Neural cell (in vitro differentiated cells): ENCODE measurements around the gene SAMD8. TPM values are rescaled to one million over a fixed set of nuclear protein-coding genes. Genes with fewer than 3 reads are reported as not detected.

Experiments used
- H2AFZ ChIP-seq: fragments of 200-600, 300-800 bp; sonication (generic), shearing (Covaris generic); 2 replicates; pipeline ENCODE4 v1.6.0; 2014; ENCODE audit warnings: low read depth, mild to moderate bottlenecking, antibody characterized with exemption, low read length, moderate library complexity
- H3F3A ChIP-seq: fragments of 200-600 bp; shearing (Covaris generic); 2 replicates; pipeline ENCODE4 v1.6.1; 2016; ENCODE audit warnings: mild to moderate bottlenecking, moderate library complexity, mixed read lengths, antibody characterized with exemption, low read length; ENCODE audit not compliant: insufficient read depth, poor library complexity, severe bottlenecking
- H3K27ac ChIP-seq: fragments of 200-600, 300-800 bp; sonication (generic), shearing (Covaris generic); 2 replicates; pipeline ENCODE4 v1.5.1; 2014; ENCODE audit warnings: mild to moderate bottlenecking, low read length, moderate library complexity
- H3K27me3 ChIP-seq: fragments of 300-800, 200-600 bp; sonication (generic), shearing (Covaris generic); 2 replicates; pipeline ENCODE4 v1.6.0; 2014; ENCODE audit warnings: mild to moderate bottlenecking, low read depth, low read length, moderate library complexity; ENCODE audit not compliant: insufficient read depth
- H3K36me3 ChIP-seq: fragments of 300-800, 200-600 bp; sonication (generic), shearing (Covaris generic); 2 replicates; pipeline ENCODE4 v1.5.1; 2014; ENCODE audit warnings: mild to moderate bottlenecking, antibody characterized with exemption, low read length, moderate library complexity; ENCODE audit not compliant: insufficient read depth
- H3K4me2 ChIP-seq: fragments of 300-800, 200-600 bp; sonication (generic), shearing (Covaris generic); 2 replicates; pipeline ENCODE4 v1.6.0; 2014; ENCODE audit warnings: mild to moderate bottlenecking, low read length
- H3K4me3 ChIP-seq: fragments of 300-800, 200-600 bp; sonication (generic), shearing (Covaris generic); 2 replicates; pipeline ENCODE4 v1.5.1; 2014; ENCODE audit warnings: mild to moderate bottlenecking, low read length, moderate library complexity
- H3K79me2 ChIP-seq: fragments of 200-600 bp; shearing (Covaris generic); replicated peaks from 2 replicates; pipeline ENCODE4 v1.6.0; 2014; ENCODE audit warnings: mild to moderate bottlenecking, low read length, moderate library complexity; ENCODE audit not compliant: insufficient read depth
- H3K9ac ChIP-seq: fragments of 300-800, 200-600 bp; sonication (generic), shearing (Covaris generic); 2 replicates; pipeline ENCODE4 v1.6.1; 2016; ENCODE audit warnings: mild to moderate bottlenecking, low read length, mixed read lengths
- H3K9me2 ChIP-seq: fragments of 200-600 bp; shearing (Covaris generic); 2 replicates; pipeline ENCODE4 v1.6.1; 2016; ENCODE audit warnings: mild to moderate bottlenecking, low read length, mixed read lengths; ENCODE audit not compliant: insufficient read depth
- H3K9me3 ChIP-seq: fragments of 200-600, 300-800 bp; sonication (generic), shearing (Covaris generic); 2 replicates; pipeline ENCODE4 v1.6.1; 2016; ENCODE audit warnings: mild to moderate bottlenecking, mixed run types, low read length, moderate library complexity, mixed read lengths
- H4K20me1 ChIP-seq: fragments of 200-600 bp; shearing (Covaris generic); 2 replicates; pipeline ENCODE4 v1.6.1; 2016; ENCODE audit warnings: mild to moderate bottlenecking, mixed run types; ENCODE audit not compliant: insufficient read depth
- EP300 ChIP-seq: fragments of 450-650 bp; conservative IDR thresholded peaks from 2 replicates; pipeline ENCODE4 v1.6.1; 2014; ENCODE audit warnings: antibody characterized with exemption, mild to moderate bottlenecking, moderate library complexity; ENCODE audit not compliant: poor library complexity, severe bottlenecking
- EZH2 ChIP-seq: fragments of 200-600, 300-800 bp; shearing (Covaris generic), sonication (generic); IDR thresholded peaks from 2 replicates; pipeline ENCODE4 v1.6.1; 2014; ENCODE audit warnings: antibody characterized with exemption, low read length, borderline replicate concordance, mild to moderate bottlenecking; ENCODE audit not compliant: insufficient read depth, poor library complexity, severe bottlenecking
- MXI1 ChIP-seq: fragments of 450-650 bp; conservative IDR thresholded peaks from 2 replicates; pipeline ENCODE4 v1.6.1; 2014; ENCODE audit warnings: antibody characterized with exemption, mild to moderate bottlenecking; ENCODE audit not compliant: poor library complexity, severe bottlenecking
- POLR2AphosphoS5 ChIP-seq: IDR thresholded peaks from 2 replicates; pipeline ENCODE4 v1.6.1; 2012
- RAD21 ChIP-seq: fragments of 450-650 bp; conservative IDR thresholded peaks from 2 replicates; pipeline ENCODE4 v1.6.1; 2014; ENCODE audit warnings: antibody characterized with exemption, mild to moderate bottlenecking, moderate library complexity
- REST ChIP-seq: IDR thresholded peaks from 2 replicates; pipeline ENCODE4 v1.6.1; 2012; ENCODE audit warnings: borderline replicate concordance
- SMC3 ChIP-seq: fragments of 450-650 bp; conservative IDR thresholded peaks from 2 replicates; pipeline ENCODE4 v1.6.1; 2014; ENCODE audit warnings: antibody characterized with exemption, mild to moderate bottlenecking, moderate library complexity; ENCODE audit not compliant: poor library complexity
- TAF1 ChIP-seq: IDR thresholded peaks from 2 replicates; pipeline ENCODE4 v1.6.1; 2012; ENCODE audit warnings: low read depth
- polyA plus RNA-seq: library from polyadenylated mRNA; depleted of rRNA; stranded (reverse); fragments of >200 nt; gene quantifications from 2 replicates; pipeline ENCODE4 v1.2.3, GENCODE V29; 2014
- TF ChIP-seq, protein P1 (sequence below): fragments of 450-650 bp; IDR thresholded peaks from 2 replicates; pipeline ENCODE4 v1.5.1; 2014; ENCODE audit warnings: antibody characterized with exemption, mild to moderate bottlenecking, moderate library complexity; ENCODE audit not compliant: poor library complexity, severe bottlenecking

The SAMD8 gene
- polyA plus RNA-seq, 1 donor from 2014 or later, result 32.9 TPM

DNA sequence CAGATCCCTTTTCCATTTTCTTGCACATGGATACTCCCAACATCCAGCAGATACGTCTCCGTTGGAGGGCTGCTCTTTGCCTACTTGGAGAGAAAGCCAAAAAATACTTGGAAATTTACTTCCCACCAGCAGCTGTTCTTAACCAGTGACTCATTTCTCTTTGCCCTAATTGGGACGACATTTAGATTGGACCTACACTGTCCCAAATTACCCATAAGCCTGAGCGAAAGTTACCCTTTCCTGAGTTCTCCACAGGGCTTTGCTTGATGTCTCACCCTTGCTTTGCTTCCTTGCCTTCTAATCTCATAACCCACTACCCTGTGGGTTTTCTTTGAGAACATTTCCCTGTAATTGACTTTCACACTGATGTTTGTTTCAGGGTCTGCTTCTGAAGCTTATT is 48.1 kb downstream of the SAMD8 start:
- Histone ChIP-seq H3K4me3 (no peak overlapping the region), H3K27ac (no peak overlapping the region), H4K20me1 (no peaks in the 10 kb centered on the region), H3K79me2 (peaks cover under 1% of the 10 kb centered on the region), H3K27me3 (no peaks in the 10 kb centered on the region), H3K9me3 (no peaks in the 10 kb centered on the region), H3K9me2 (no peaks in the 10 kb centered on the region), H3F3A (no peaks in the 10 kb centered on the region), H3K36me3 (no peaks in the 10 kb centered on the region), H3K9ac (no peak overlapping the region), H3K4me2 (no peak overlapping the region), H2AFZ (no peak overlapping the region)
- no peak for TF ChIP-seq SMC3
- no peak for TF ChIP-seq EP300
- TF ChIP-seq, protein P1, sequence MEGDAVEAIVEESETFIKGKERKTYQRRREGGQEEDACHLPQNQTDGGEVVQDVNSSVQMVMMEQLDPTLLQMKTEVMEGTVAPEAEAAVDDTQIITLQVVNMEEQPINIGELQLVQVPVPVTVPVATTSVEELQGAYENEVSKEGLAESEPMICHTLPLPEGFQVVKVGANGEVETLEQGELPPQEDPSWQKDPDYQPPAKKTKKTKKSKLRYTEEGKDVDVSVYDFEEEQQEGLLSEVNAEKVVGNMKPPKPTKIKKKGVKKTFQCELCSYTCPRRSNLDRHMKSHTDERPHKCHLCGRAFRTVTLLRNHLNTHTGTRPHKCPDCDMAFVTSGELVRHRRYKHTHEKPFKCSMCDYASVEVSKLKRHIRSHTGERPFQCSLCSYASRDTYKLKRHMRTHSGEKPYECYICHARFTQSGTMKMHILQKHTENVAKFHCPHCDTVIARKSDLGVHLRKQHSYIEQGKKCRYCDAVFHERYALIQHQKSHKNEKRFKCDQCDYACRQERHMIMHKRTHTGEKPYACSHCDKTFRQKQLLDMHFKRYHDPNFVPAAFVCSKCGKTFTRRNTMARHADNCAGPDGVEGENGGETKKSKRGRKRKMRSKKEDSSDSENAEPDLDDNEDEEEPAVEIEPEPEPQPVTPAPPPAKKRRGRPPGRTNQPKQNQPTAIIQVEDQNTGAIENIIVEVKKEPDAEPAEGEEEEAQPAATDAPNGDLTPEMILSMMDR, result no peak

GRCh38 chr10:75165684-75166622 is 54.5 kb downstream of the SAMD8 start:
- H3K4me2 ChIP-seq, result no peak overlapping the region
- TF ChIP-seq, protein P1, result no peak
- no peak for TF ChIP-seq SMC3
- no peak for TF ChIP-seq EP300
- no peak for TF ChIP-seq REST
- no peak for TF ChIP-seq TAF1
- no peak for TF ChIP-seq MXI1
- TF ChIP-seq RAD21, result no peak
- no peak for TF ChIP-seq EZH2
- no peak for TF ChIP-seq POLR2AphosphoS5
- H3F3A ChIP-seq, result no peaks in the 10 kb centered on the region
- H3K9me2 ChIP-seq, result no peaks in the 10 kb centered on the region
- no peak overlapping the region for H3K27ac ChIP-seq
- H3K27me3 ChIP-seq, result no peaks in the 10 kb centered on the region
- no peak overlapping the region for H3K9ac ChIP-seq
- H3K9me3 ChIP-seq, result no peaks in the 10 kb centered on the region
- no peak overlapping the region for H3K4me3 ChIP-seq
- no peaks in the 10 kb centered on the region for H3K36me3 ChIP-seq
- H2AFZ ChIP-seq, result no peak overlapping the region
- H4K20me1 ChIP-seq, result no peaks in the 10 kb centered on the region
- no peaks in the 10 kb centered on the region for H3K79me2 ChIP-seq
